Loucy (cell line): Measurements from ENCODE around the gene HOXD12.

Source experiments
- H2AFZ ChIP-seq: fragments of 200-600 bp; sonication (generic); 2 replicates; pipeline ENCODE4 v1.6.0; 2016; ENCODE audit warnings: antibody characterized with exemption, mild to moderate bottlenecking, low read length, moderate library complexity
- H3F3A ChIP-seq: fragments of 200-600 bp; 2 replicates; pipeline ENCODE4 v1.6.0; 2016; ENCODE audit warnings: antibody characterized with exemption, low read depth, mild to moderate bottlenecking
- H3K27me3 ChIP-seq: fragments of 200-600 bp; sonication (generic); 2 replicates; pipeline ENCODE4 v1.6.1; 2014; ENCODE audit warnings: low read length, mild to moderate bottlenecking; ENCODE audit not compliant: insufficient read depth, poor library complexity, severe bottlenecking
- H3K36me3 ChIP-seq: fragments of 200-600 bp; sonication (generic); 2 replicates; pipeline ENCODE4 v1.6.1; 2016; ENCODE audit warnings: low read length; ENCODE audit not compliant: insufficient read depth
- H3K4me1 ChIP-seq: fragments of 200-600 bp; sonication (generic); 2 replicates; pipeline ENCODE4 v1.5.1; 2014; ENCODE audit warnings: low read length, mild to moderate bottlenecking; ENCODE audit not compliant: insufficient read depth, poor library complexity, severe bottlenecking
- H3K4me2 ChIP-seq: fragments of 200-600 bp; sonication (generic); 2 replicates; pipeline ENCODE4 v1.6.0; 2014; ENCODE audit warnings: antibody characterized with exemption, low read length, low read depth, mild to moderate bottlenecking; ENCODE audit not compliant: poor library complexity, severe bottlenecking
- H3K4me3 ChIP-seq: fragments of 200-600 bp; sonication (generic); 2 replicates; pipeline ENCODE4 v1.5.1; 2014; ENCODE audit warnings: low read length, mild to moderate bottlenecking, mixed read lengths; ENCODE audit not compliant: poor library complexity, severe bottlenecking
- H3K79me2 ChIP-seq: fragments of 200-600 bp; sonication (generic); 2 replicates; pipeline ENCODE4 v1.6.1; 2014; ENCODE audit warnings: low read length; ENCODE audit not compliant: insufficient read depth
- H3K9ac ChIP-seq: fragments of 200-600 bp; sonication (generic); 2 replicates; pipeline ENCODE4 v1.6.0; 2014; ENCODE audit warnings: mild to moderate bottlenecking, low read depth, low read length, moderate library complexity; ENCODE audit not compliant: poor library complexity, severe bottlenecking
- H3K9me2 ChIP-seq: fragments of 200-600 bp; sonication (generic); replicated peaks from 2 replicates; pipeline ENCODE4 v1.6.1; 2016; ENCODE audit warnings: low read depth, low read length, mixed read lengths
- H3K9me3 ChIP-seq: fragments of 200-600 bp; sonication (generic); 2 replicates; pipeline ENCODE4 v1.6.1; 2014; ENCODE audit warnings: mild to moderate bottlenecking, antibody characterized with exemption, low read length, low read depth; ENCODE audit not compliant: insufficient read depth
- H4K20me1 ChIP-seq: fragments of 200-600 bp; sonication (generic); 2 replicates; pipeline ENCODE4 v1.6.0; 2014; ENCODE audit warnings: antibody characterized with exemption, low read length, mild to moderate bottlenecking; ENCODE audit not compliant: insufficient read depth, poor library complexity, severe bottlenecking
- EZH2phosphoT487 ChIP-seq: fragments of 200-600 bp; IDR thresholded peaks from 2 replicates; pipeline ENCODE4 v1.6.1; 2018; ENCODE audit warnings: antibody characterized with exemption, mild to moderate bottlenecking, moderate library complexity, borderline replicate concordance
- TF ChIP-seq, protein P1 (sequence below): fragments of 200-600 bp; sonication (generic); conservative IDR thresholded peaks from 2 replicates; pipeline ENCODE4 v1.5.1; 2014; ENCODE audit warnings: mild to moderate bottlenecking, antibody characterized with exemption, low read length

The HOXD12 gene

GRCh38 chr2:176083796-176084261 is 15.8 kb upstream of the HOXD12 start, which contains the start of gene EVX2:
TSS of gene EVX2 (minus strand) at chr2:176083962. CDS start at chr2:176083776, 186 bp downstream.
- Histone ChIP-seq H3K36me3 (no peaks in the 10 kb centered on the region), H3K9me3 (no peaks in the 10 kb centered on the region), H2AFZ (no peak within 1 kb of the TSS), H3K4me2 (no peak within 1 kb of the TSS), H3K79me2 (no peaks in the 10 kb centered on the region), H3K4me3 (no peak within 1 kb of the TSS), H3F3A (no peaks in the 10 kb centered on the region), H3K4me1 (no peaks in the 10 kb centered on the region), H3K9ac (no peak within 1 kb of the TSS), H3K9me2 (no peaks in the 10 kb centered on the region), H3K27me3 (no peaks in the 10 kb centered on the region), H4K20me1 (no peaks in the 10 kb centered on the region)
- no peak for TF ChIP-seq EZH2phosphoT487
- TF ChIP-seq, protein P1, sequence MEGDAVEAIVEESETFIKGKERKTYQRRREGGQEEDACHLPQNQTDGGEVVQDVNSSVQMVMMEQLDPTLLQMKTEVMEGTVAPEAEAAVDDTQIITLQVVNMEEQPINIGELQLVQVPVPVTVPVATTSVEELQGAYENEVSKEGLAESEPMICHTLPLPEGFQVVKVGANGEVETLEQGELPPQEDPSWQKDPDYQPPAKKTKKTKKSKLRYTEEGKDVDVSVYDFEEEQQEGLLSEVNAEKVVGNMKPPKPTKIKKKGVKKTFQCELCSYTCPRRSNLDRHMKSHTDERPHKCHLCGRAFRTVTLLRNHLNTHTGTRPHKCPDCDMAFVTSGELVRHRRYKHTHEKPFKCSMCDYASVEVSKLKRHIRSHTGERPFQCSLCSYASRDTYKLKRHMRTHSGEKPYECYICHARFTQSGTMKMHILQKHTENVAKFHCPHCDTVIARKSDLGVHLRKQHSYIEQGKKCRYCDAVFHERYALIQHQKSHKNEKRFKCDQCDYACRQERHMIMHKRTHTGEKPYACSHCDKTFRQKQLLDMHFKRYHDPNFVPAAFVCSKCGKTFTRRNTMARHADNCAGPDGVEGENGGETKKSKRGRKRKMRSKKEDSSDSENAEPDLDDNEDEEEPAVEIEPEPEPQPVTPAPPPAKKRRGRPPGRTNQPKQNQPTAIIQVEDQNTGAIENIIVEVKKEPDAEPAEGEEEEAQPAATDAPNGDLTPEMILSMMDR: no peak

- TF ChIP-seq, protein P1: no peak
- Histone ChIP-seq H3K4me2 (no peak overlapping the region), H3K36me3 (no peaks in the 10 kb centered on the region), H3K9ac (no peak overlapping the region), H3F3A (no peaks in the 10 kb centered on the region), H3K4me1 (no peaks in the 10 kb centered on the region), H2AFZ (no peak overlapping the region), H3K4me3 (no peak overlapping the region), H3K9me3 (no peaks in the 10 kb centered on the region), H3K79me2 (no peaks in the 10 kb centered on the region), H3K27me3 (no peaks in the 10 kb centered on the region), H3K9me2 (no peaks in the 10 kb centered on the region), H4K20me1 (no peaks in the 10 kb centered on the region)
These were observed 14.9 kb upstream of the HOXD12 start for GRCh38 chr2:176084611-176085119.

GRCh38 chr2:176085120-176085788 is 14.3 kb upstream of the HOXD12 start:
- Histone ChIP-seq H3K4me3 (no peak overlapping the region), H3K9me2 (no peaks in the 10 kb centered on the region), H4K20me1 (no peaks in the 10 kb centered on the region), H3F3A (no peaks in the 10 kb centered on the region), H3K4me1 (no peaks in the 10 kb centered on the region), H3K36me3 (no peaks in the 10 kb centered on the region), H3K9me3 (no peaks in the 10 kb centered on the region), H3K27me3 (no peaks in the 10 kb centered on the region), H3K4me2 (no peak overlapping the region), H3K9ac (no peak overlapping the region), H3K79me2 (no peaks in the 10 kb centered on the region), H2AFZ (no peak overlapping the region)
- TF ChIP-seq, protein P1: no peak
- no peak for TF ChIP-seq EZH2phosphoT487
